GM19455 (cell line): Measurements from ENCODE around the gene VARS1.
"Not testable (repeated sequence)": the region's sequence is repeated elsewhere in the genome, so short reads cannot be mapped to it uniquely, and the experiment has no call there.

Experiments
- ATAC-seq: cut with Tn5 transposase; IDR thresholded peaks from one replicate; pipeline ENCODE4 v1.9.1; 2021; ENCODE audit not compliant: unreplicated experiment

Gene VARS1

DNA sequence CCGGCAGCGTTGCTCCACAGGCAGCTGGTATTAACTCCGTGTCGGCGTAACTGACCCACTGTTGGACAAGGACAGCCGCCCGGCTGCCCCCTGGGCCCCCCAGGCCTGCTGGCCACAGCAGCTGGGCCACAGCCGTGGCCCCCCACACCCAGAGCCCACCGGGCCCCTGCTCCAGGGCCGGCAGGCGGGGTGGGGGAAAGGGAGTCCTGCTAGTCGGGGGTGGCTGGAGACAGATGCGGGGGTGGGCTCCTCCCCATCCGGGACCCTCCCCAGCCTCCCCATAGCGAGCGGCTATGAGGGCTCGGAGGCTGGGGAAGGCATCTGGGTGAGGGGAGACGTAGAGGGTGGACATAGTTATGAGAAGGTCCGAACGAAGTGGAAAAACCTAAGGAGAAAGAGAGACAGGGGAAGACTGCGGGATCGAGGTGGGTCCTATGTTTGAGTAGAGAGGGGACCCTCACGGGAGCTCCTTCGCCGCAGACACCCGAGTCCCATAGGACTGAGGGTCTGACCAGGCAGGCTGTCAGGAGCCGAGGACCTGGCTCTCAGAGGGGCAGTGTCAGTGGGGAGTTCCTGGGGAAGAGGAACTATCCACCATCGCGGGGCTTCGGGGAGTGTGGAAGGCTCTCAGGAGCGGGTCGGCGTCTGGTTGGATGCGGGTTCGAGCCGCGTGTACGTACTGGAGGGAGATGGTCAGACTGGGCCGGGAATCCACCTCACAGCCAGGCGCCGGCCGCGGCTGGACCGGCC is 511 bp downstream of the VARS1 start:
- peak; percentile 16 for ATAC-seq

DNA sequence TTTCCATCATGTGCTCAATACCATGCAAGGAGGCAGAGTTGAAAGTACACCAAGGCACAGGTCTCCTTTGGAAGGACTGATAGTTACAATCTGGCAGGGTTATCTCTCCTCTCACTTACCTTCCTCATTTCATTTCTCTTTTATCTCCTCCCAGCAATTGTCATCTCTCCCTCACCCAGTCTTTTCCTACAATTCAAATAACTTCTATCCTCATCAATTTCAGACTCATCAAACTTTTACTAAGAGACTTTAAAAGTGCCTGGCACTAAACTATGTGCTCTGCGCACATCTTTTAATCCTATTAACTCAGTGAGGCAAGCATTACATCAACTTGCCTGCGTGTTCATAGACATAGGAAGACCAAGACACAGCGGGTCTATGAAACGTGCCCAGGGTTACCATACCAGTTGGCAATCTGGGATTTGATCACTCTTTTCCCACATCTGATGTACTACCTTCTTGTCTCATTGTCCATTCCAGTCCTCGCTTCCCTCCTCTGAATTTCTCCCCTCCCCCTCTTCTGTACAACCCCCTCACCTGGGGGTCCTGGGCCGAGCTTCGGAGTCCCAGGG is 1.2 kb downstream of the VARS1 start:
- no peak for ATAC-seq

DNA sequence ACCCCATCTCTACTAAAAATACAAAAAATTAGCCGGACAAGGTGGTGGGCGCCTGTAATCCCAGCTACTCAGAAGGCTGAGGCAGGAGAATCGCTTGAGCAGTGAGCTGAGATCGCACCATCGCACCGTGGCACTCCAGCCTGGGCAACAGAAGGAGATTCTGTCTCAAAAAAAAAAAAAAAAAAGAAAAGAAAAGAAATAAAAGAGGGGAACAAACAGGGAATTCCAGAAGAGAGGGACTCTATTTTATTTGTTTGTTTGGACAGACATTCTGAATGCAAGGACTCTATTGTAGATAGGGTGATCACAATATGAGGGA is 1.7 kb downstream of the VARS1 start:
- ATAC-seq, result not testable (repeated sequence)

DNA sequence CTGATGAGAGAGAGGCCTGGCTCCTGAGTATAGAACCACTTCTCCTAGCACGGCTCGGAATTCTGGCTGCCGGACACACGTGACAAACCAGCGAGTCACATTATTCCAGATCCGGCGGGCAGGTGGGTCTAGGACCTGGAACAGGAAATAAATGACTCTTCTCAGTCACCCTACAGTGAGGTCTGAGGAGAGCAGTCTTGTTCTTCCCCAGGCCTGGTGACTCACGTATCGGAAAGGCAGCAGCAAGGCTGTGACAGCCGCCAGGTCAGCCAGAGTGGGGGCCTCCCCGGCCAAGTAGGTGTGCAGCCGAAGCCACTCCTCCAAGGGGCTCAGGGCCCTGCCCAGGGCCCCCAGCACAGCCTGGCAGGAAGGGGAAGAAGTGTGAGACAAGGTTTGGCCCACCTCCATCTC is 2.8 kb downstream of the VARS1 start:
- ATAC-seq, result no peak

DNA sequence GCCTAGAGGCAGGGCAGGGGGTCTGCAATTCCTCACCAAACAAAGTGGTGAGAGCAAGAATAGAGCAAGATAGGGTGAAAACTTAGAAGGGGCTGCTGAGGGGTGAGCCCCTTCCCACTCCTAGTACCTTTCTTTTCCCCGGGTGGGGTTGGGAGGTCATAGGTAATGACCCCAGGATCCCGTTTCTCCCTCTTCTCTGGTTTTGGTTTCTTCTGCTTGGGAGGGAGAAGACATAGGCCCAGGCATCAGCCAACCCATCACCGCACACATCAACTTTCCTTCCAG is 3.5 kb downstream of the VARS1 start:
- no peak for ATAC-seq

DNA sequence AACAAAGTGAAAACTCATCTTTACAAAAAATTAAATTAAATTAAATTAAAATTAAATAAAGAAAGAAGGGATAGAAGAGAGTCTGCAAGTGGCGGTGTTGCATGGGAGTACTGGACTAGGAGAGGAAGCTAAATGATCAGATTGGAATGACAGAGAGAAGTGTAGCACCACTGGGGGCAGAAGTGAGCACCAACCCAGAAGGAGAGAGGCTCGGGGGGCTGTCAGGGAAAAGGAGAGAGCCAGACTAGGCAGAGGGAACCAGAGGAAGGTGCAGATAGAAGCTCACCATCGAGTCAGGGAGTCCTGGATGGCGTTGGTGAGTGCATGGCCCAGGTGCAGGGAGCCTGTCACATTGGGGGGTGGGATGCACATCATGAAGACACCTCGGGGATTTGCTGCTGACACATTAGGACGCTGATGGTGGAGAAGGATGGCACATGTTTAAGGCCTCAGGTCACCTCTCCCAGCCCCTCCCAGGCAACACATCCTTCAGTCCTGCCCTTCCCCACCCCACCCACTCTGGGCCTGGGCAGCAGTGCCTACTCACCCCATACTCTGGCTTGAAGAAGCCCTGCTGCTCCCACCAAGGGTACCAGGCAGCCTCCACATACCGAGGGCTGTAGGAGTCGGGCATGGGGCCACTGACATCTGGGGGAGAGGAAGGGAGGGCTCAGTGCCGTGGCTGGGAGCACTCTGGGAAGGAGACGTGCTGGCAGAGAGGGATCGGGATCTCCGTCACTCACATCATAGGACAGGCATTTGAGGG is 4.0 kb downstream of the VARS1 start:
- no peak for ATAC-seq

DNA sequence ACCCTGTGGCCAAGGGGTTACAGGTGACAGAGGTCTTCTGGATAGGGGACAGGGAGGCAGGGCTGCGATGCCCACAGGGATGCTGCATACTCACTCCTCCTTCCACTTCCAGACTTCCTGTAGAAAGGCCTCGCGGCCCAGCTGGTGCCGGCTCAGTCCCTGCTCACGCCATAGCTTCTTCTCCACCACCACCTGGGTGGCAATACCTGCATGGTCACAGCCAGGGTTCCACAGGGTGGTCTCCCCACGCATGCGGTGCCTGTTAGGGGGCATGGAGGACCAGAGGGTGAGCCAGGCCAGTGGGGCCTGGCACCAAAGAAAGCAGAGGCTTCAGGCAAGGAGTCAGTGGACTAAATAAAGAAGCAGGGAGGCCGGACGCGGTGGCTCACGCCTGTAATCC is 10.1 kb downstream of the VARS1 start:
- ATAC-seq, result no peak

DNA sequence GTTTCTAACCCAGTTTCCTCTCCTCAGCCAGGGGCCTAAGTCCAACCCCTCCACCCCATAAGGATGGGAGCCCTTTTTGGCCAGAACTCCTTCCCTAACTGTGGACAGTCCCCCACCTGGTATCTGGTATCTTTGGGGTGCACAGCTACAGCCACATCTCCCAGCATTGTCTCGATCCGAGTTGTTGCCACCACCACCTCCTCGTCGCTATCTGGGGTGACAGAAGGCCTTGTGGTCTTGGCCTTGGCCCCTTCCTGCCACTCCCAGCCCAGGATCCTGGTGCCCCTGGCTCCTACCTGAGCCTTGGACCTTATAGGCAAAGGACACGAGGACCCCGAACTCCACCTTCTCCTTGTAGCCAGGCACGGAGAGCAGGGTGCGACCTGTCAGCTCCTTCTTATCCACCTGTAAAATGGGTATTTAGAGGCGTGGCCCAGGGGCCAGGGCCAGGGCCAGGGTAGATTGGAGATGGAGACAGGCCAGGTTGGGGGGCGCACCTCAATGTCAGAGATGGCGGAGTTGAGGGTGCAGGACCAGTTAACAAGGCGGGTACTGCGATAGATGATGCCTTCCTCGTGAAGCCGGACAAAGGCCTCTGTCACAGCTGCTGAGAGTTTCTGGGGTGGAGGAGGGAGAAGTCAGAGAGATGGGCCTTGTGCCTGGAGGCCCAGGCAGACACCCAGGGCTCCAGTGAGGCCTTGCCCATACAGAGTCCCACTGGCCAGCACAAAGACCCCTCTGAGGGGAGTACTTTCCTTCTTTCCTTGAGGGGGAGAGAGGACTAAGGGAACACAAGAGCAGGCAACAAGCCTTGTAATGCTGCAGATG is 11.2 kb downstream of the VARS1 start:
- no peak for ATAC-seq

DNA sequence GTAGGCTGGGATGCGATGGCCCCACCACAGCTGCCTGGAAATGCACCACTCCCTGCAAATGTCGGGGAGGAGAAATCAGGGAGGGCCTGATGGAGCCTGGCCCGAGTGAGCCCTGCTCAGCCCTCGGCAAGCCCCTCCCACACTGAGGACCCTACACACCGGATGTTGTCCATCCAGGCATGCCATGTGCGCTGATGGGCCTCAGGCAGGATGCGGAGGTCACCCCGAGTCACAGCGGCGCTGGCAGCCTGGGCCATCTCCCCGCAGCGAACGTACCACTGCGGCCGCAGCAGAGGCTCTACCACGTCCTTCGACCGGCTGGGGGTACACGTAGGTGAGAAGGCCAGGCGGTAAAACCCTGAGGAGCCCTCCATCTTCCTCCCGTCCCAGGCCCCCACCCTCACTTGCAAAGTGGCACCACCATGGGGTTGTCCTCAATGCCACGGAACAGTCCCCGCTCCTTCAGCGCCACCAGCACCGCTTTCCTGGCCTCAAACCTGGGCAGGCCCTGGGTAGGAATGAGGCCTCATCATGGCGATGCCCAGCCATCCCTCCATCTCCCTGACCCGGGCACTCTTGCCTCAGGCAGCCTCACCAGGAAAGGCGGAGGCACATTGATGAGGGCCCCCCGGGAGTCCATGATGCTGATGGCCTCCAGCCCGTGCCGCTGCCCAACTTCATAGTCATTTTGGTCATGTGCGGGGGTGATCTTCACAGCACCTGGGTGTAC is 13.3 kb downstream of the VARS1 start:
- ATAC-seq, result no peak

DNA sequence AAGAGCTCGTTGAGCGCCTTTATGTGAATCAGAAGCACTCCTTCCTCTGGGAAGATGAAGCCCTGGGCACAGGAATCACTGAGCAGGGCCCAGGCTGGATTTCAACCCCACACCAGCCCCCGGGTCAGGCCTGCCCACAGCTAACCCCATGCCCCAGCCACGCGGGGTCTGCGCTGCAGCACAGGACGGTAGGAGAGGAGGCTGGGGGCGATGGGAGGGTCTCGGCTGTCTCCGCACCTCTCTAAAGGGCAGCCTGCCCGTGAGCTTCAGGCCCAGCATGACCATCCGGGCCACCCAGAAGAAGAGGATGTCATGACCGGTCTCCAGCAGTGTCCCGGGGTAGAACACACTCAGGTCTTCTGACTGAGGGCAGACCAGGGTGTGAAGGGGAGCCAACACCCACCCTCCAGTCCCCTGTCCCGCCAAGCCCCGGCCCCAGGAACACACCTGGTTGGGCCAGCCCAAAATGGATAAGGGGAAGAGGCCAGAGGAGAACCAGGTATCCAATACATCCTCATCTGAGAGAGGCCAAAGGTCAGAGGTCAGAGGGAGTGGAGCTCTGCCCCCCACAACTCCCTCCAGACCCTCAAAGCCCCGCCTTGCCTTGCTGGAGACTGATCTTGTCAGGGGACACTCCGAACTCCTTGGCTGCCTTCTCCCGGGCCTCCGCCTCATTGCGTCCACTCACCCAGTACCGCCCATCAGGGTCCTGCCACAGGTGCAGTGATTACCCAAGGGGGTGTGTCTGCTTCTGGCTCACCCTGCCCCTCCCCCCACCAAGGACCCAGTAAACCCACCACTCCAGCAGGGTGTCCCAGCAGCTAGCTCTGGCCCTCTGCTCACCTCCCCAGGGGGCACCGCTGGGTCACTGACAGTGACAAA is 14.1 kb downstream of the VARS1 start:
- no peak for ATAC-seq

DNA sequence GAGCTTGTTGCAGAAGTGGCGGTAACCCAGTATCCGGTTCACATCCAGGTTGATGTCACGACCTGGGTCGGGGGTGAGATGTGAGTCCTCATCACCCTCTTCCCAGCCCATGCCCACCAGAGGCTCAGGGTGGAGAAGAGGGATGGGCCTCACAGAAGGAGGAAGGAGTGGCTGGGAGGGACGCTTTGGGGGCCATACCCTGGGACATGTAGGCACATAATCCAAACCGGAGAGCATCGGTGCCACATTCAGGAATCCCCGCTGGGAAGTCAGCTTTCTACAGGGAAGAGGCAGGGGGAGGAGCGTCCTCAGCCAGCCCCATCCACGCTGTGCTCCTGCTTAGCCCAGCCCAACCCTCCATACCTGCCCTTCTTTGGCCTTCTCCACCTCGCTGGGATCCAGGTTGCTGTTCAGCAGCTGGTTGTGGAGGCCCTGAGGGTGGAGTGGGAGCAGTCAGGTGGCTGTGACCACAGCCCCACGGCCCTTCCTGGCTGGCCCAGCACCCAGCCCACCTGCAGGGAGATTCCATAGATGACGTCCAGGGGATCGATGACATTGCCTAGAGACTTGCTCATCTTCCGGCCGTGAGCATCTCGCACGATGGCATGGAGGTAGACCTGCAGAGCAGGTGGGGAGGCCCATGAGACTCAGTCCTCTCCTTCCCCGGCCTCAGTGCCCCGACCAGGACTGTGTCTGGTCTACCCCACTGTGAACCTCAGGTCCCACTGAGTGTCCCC is 14.9 kb downstream of the VARS1 start:
- ATAC-seq, result no peak

DNA sequence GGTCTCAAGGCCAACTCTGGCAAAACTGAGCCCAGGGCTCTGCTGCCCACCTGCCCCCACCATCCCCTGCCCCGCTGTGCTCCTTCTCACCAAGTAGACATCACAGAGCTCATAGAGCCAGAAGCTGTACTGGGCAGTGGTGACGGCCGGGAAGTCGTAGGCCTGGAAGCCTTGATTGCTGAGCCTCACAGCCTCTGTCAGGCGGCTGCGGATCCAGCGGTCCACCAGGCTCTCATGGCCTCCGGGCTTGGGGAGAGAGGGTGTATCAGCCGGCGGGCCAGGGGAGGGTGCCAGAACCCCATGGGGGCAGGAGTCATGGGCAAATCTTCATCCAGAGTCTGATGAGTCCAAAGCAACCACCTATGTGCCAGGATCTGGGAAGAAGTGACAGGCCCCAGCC is 15.6 kb downstream of the VARS1 start:
- no peak for ATAC-seq

DNA sequence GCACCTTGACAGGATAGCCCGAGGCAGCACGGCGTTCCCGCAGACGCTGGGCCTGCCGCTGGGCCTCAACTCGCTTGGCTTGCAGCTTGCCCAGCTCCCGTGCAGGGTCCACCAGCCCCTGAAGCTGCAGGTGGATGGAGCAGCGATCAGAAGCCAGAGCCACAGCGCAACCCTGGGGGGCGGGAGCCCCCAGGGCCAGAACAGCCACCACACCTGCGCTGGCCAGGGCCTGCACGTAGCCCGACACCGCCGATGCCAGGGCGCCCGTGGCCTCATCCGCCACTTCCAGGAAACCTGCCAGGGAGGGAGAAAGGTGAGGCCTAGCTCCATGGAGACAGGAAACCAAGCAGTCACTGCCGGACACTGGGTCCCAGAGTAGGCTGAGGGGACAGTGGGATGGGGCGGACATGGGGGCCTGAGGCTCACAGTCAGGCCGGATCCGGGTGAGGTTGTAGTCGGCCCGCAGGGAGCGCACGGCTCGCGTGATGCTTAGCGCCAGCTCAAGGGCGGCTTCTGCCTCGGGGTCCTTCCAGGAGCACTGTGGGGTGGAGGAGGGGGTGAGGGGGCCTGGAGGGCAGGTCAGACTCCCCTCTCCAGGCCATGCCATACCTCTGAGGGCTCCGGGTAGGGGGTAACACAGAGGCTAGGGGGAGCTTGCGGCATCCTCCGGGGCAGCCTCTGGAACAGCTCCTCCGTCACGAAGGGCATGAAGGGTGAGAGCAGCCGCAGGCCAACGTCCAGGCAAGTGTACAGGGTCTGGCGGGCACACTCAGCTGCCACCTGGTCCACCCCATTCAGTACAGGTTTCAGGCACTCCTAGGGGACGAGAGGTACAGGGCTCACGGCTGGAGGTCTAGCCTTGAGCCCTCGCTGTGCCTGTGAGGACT is 16.3 kb downstream of the VARS1 start:
- no peak for ATAC-seq

DNA sequence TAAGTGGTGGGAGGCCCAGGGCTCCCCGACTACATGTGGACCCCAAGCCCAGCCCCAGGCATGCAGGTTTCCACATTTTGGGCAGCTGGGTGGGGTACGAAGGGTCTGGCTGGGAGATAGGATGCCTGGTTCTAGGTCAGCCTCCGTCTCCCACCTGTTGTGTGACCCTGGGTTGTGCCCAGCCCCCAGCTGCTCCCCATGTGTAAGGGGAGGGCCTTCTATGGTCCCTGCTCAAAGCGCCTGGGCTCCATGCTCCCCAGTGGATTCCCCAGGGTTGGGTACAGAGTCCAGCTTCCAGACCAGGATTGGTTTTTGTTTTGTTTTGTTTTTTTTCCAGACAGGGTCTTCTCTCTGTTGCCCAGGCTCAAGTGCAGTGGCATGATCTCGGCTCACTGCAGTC is 17.4 kb downstream of the VARS1 start:
- no peak for ATAC-seq

DNA sequence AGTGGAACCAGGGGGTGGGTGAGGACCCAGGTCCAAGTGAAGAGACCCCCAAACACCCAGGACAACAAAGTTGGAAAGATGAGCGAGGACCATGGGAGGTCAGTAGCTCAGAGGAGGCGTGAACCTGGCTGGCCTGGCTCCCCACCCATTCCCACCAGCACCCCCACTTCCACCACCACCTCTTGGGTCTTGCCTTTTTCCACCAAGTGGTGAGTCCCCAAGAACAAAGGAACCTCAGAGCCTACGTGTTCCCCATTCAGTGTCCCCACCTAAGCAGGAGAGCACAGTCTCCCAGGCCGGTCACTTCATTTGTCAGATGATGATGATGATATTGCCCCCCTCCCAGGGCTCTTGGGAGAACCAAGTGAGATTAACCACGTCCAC is 17.9 kb downstream of the VARS1 start:
- no peak for ATAC-seq

DNA sequence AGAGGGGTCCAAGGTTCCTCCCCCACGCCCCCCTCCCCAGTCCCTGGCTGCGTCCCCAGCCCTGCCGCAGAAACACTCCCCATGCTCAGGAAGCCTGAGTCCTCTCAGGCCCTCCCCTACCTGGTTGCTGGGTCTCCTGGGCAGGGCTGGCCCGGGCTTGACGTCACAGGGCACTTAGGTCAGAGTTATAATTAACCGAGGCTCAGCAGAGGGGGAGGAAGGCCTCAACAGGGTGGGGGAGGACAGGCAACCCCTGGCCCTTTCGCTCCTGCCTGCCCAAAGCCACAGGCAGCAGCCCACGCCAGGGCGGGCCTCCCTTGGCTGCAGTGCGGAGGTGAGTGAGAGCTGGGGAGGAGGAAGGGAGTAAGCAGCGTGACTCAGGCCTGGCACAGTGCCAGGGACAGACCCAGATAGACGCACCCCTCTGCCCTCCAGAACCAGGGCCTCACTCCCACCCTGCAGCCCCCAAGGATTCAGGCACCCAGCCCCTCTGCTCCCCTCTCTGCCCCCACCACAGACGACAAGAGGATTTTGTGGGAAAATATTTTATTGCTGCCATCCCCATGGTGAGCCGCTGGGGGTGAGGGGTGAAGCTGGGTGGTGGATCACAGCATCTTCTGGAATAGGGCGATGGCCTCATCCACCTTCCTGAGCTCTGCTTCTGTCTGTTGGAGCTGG is 18.4 kb downstream of the VARS1 start, which contains the start of gene VWA7:
TSS of gene VWA7 (minus strand) at position 340 of the 678 bp plus-strand sequence. CDS start 549 bp downstream, outside the sequence.
- no peak for ATAC-seq

DNA sequence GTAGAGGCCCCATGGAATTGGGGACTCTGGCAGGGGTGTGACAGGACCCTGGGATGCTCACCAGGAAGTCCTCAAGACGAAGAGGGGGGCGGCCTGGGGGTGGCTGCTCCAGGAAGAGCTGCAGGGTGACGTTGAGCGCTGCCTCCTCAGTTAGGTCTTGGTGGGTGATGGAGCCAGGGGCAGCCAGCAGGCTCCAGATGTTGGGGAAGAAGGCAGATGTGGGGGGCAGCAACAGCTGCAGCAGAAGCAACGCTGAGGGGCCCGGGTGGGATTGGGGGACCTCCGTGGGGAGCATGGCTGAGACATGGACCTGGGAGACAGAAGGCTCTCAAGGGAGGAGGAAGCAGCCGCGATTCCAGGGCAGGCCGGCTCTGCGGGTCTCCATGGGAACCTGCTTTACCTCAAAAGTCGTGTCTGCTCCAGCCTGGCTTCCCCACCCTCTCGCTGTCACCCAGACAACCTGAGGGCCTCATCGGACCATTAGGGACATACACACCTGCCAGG is 19.0 kb downstream of the VARS1 start:
- ATAC-seq, result no peak
